Panc1 (cell line): Measurements from ENCODE around the gene TBCE. TPM values are rescaled to one million over a fixed set of nuclear protein-coding genes. Genes with fewer than 3 reads are reported as not detected.
"Not testable (repeated sequence)": the region's sequence is repeated elsewhere in the genome, so short reads cannot be mapped to it uniquely, and the experiment has no call there.

ENCODE experiments used
- ATAC-seq: fragments of 200-7000 bp; cut with Tn5 transposase; 2 replicates; pipeline ENCODE4 v1.9.1; 2020; ENCODE audit warnings: mild to moderate bottlenecking, moderate library complexity
- BruUV-seq: library from RNA; stranded (reverse); fragments of 400-500 nt; replicated peaks from 2 replicates; lab custom pipeline; 2021; lab: Mats Ljungman, UMichigan
- CTCF ChIA-PET: fragments of 300-600 bp; sonication (Branson Sonifier 250); formaldehyde crosslinking; loops from one replicate; lab custom pipeline; 2022; ENCODE audit warnings: antibody characterized with exemption; lab: Charles Lee
- POLR2A ChIA-PET: fragments of 300-600 bp; sonication (Branson Sonifier 250); formaldehyde crosslinking; loops from one replicate; lab custom pipeline; 2022; ENCODE audit warnings: antibody characterized with exemption; lab: Charles Lee
- DNase-seq: peaks from one replicate; pipeline ENCODE4 v3.0.0-alpha.2; 2010; ENCODE audit warnings: low read depth, low spot score
- H3K27ac ChIP-seq: 2 replicates; pipeline ENCODE4 v1.5.1; 2011; ENCODE audit warnings: mild to moderate bottlenecking, low read length, inconsistent platforms
- H3K27me3 ChIP-seq: fragments of 200-500 bp; sonication (Bioruptor generic); 2 replicates; pipeline ENCODE4 v1.6.0; 2014; ENCODE audit warnings: low read length, inconsistent platforms; ENCODE audit not compliant: control insufficient read depth, insufficient read depth
- H3K36me3 ChIP-seq: fragments of 200-500 bp; sonication (Bioruptor generic); 2 replicates; pipeline ENCODE4 v1.5.1; 2014; ENCODE audit warnings: inconsistent platforms, mild to moderate bottlenecking, low read length, moderate library complexity; ENCODE audit not compliant: control insufficient read depth, insufficient read depth
- H3K4me1 ChIP-seq: 2 replicates; pipeline ENCODE4 v1.5.1; 2011; ENCODE audit warnings: inconsistent platforms, mild to moderate bottlenecking, low read length, moderate library complexity; ENCODE audit not compliant: control insufficient read depth, insufficient read depth
- H3K4me3 ChIP-seq, 2 experiments: 2 replicates each; pipeline ENCODE4 v1.5.1; 2011 to 2012; ENCODE audit warnings: low read depth in 2 of 2, low read length in 2 of 2, mild to moderate bottlenecking in 2 of 2, inconsistent platforms in 1 of 2, moderate library complexity in 1 of 2
- H3K9me3 ChIP-seq: fragments of 200-500 bp; sonication (Bioruptor generic); 2 replicates; pipeline ENCODE4 v1.5.1; 2014; ENCODE audit warnings: low read depth, mild to moderate bottlenecking, inconsistent platforms, low read length, moderate library complexity; ENCODE audit not compliant: control insufficient read depth, insufficient read depth
- POLR2AphosphoS5 ChIP-seq: IDR thresholded peaks from 2 replicates; pipeline ENCODE4 v1.6.1; 2012; ENCODE audit warnings: mild to moderate bottlenecking, low read depth, low read length, moderate library complexity
- SIN3A ChIP-seq: IDR thresholded peaks from 2 replicates; pipeline ENCODE4 v1.6.1; 2012; ENCODE audit warnings: low read depth, mild to moderate bottlenecking, low read length, moderate library complexity, borderline replicate concordance; ENCODE audit not compliant: insufficient read depth
- TCF7L2 ChIP-seq: IDR thresholded peaks from 2 replicates; pipeline ENCODE4 v1.6.1; 2011; ENCODE audit warnings: mild to moderate bottlenecking, low read depth, low read length, inconsistent platforms
- in situ Hi-C: cut with HindIII; loops from 2 replicates; pipeline ENCODE4 v1.10.0; 2016; ENCODE audit warnings: low sequenced_read_pairs, low pct_unique_long_range_greater_than_20kb
- intact Hi-C: fragments of 100-400 bp; cut with micrococcal nuclease; formaldehyde crosslinking; loops from one replicate; pipeline ENCODE4 v1.10.0; 2022; ENCODE audit not compliant: unreplicated experiment
- total RNA-seq: library from RNA; stranded (reverse); gene quantifications from one replicate; pipeline ENCODE4 v1.2.1, GENCODE V29; 2021; ENCODE audit not compliant: unreplicated experiment
- TF ChIP-seq, protein P1 (sequence below): fragments of 450-650 bp; IDR thresholded peaks from 2 replicates; pipeline ENCODE4 v1.5.1; 2017; ENCODE audit warnings: mild to moderate bottlenecking
- TF ChIP-seq, protein P2 (sequence below), 2 experiments: IDR thresholded peaks; 2 replicates each; pipeline ENCODE4 v1.6.1; 2011 to 2012; ENCODE audit warnings: low read depth in 2 of 2, control low read depth in 1 of 2, low read length in 1 of 2, mild to moderate bottlenecking in 1 of 2, moderate library complexity in 1 of 2; ENCODE audit not compliant: insufficient read depth in 1 of 2

The TBCE gene
- total RNA-seq, 1 experiment from 2014 or later, result 72.0 TPM

GRCh38 chr1:235357485-235358373 is 9.5 kb upstream of the TBCE start:
- Histone ChIP-seq H3K27me3 (no peaks in the 10 kb centered on the region), H3K4me3 (no peak overlapping the region), H3K36me3 (no peaks in the 10 kb centered on the region), H3K4me1 (peaks cover 4% of the 10 kb centered on the region; the same call in 1 of the 2 replicates), H3K9me3 (no peaks in the 10 kb centered on the region), H3K27ac (peak overlapping the region; percentile 36; the same call in 1 of the 2 replicates)
- ATAC-seq, result peak; percentile 33; the same call in 1 of the 2 replicates
- TF ChIP-seq POLR2AphosphoS5 (no peak), SIN3A (no peak), TCF7L2 (no peak)
- TF ChIP-seq, protein P1, sequence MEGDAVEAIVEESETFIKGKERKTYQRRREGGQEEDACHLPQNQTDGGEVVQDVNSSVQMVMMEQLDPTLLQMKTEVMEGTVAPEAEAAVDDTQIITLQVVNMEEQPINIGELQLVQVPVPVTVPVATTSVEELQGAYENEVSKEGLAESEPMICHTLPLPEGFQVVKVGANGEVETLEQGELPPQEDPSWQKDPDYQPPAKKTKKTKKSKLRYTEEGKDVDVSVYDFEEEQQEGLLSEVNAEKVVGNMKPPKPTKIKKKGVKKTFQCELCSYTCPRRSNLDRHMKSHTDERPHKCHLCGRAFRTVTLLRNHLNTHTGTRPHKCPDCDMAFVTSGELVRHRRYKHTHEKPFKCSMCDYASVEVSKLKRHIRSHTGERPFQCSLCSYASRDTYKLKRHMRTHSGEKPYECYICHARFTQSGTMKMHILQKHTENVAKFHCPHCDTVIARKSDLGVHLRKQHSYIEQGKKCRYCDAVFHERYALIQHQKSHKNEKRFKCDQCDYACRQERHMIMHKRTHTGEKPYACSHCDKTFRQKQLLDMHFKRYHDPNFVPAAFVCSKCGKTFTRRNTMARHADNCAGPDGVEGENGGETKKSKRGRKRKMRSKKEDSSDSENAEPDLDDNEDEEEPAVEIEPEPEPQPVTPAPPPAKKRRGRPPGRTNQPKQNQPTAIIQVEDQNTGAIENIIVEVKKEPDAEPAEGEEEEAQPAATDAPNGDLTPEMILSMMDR, result no peak
- TF ChIP-seq, protein P2, sequence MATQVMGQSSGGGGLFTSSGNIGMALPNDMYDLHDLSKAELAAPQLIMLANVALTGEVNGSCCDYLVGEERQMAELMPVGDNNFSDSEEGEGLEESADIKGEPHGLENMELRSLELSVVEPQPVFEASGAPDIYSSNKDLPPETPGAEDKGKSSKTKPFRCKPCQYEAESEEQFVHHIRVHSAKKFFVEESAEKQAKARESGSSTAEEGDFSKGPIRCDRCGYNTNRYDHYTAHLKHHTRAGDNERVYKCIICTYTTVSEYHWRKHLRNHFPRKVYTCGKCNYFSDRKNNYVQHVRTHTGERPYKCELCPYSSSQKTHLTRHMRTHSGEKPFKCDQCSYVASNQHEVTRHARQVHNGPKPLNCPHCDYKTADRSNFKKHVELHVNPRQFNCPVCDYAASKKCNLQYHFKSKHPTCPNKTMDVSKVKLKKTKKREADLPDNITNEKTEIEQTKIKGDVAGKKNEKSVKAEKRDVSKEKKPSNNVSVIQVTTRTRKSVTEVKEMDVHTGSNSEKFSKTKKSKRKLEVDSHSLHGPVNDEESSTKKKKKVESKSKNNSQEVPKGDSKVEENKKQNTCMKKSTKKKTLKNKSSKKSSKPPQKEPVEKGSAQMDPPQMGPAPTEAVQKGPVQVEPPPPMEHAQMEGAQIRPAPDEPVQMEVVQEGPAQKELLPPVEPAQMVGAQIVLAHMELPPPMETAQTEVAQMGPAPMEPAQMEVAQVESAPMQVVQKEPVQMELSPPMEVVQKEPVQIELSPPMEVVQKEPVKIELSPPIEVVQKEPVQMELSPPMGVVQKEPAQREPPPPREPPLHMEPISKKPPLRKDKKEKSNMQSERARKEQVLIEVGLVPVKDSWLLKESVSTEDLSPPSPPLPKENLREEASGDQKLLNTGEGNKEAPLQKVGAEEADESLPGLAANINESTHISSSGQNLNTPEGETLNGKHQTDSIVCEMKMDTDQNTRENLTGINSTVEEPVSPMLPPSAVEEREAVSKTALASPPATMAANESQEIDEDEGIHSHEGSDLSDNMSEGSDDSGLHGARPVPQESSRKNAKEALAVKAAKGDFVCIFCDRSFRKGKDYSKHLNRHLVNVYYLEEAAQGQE (IDR thresholded peaks at IDR 0.05; ENCODE audit: insufficient read depth in 1 of 2, low read depth in 2 of 2, low read length in 1 of 2), result no peak
- in situ Hi-C loops, result no loop called here
- no TSS peak for BruUV-seq
- DNase-seq, result no peak
- intact Hi-C loops, result no loop called here
- CTCF ChIA-PET, result no interaction called here
- POLR2A ChIA-PET, result interaction anchor here (0.6 to 0.7 kb wide), 2 partner anchors 12 to 14 kb away, joined by 5 to 6 read pairs; no protein-coding TSS in a partner anchor

- DNase-seq (no peak), ATAC-seq (0 out of 2 replicates have a peak, but pooled peaks have one; percentile 14)
- in situ Hi-C loops, result no loop called here
- intact Hi-C loops, result no loop called here
- Histone ChIP-seq H3K4me1 (peaks cover 4% of the 10 kb centered on the region; the same call in 1 of the 2 replicates), H3K36me3 (no peaks in the 10 kb centered on the region), H3K27me3 (no peaks in the 10 kb centered on the region), H3K27ac (no peak overlapping the region), H3K4me3 (no peak overlapping the region), H3K9me3 (no peaks in the 10 kb centered on the region)
- TF ChIP-seq, protein P2 (IDR thresholded peaks at IDR 0.05; ENCODE audit: insufficient read depth in 1 of 2, low read depth in 2 of 2, low read length in 1 of 2), result no peak
- TF ChIP-seq TCF7L2, result no peak
- TF ChIP-seq, protein P1, result no peak
- no peak for TF ChIP-seq SIN3A
- TF ChIP-seq POLR2AphosphoS5, result no peak
- ChIA-PET CTCF (no interaction called here), POLR2A (interaction anchor here (0.6 kb wide), 1 partner anchor 15 kb away, joined by 3 read pairs; no protein-coding TSS in a partner anchor)
- BruUV-seq, result no TSS peak
Measured at GRCh38 chr1:235358899-235359298, 8.3 kb upstream of the TBCE start.

DNA sequence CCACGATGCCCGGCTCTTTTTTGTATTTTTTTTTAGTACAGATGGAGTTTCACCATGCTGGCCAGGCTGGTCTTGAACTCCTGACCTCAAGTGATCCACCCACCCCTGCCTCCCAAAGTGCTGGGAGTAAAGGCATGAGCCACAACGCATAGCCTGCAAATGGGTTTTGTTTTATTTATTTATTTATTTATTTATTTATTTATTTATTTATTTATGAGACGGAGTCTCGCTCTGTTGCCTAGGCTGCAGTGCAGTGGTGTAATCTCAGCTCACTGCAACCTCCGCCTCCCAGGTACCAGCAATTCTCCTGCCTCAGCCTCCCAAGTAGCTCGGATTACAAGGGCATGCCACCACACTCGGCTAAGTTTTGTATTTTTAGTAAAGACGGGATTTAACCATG is 3.0 kb upstream of the TBCE start:
- POLR2A ChIA-PET, result interaction anchor here (0.7 kb wide), 1 partner anchor 36 kb away, joined by 4 read pairs; no protein-coding TSS in a partner anchor
- intact Hi-C loops, DNase-seq, H3K27ac ChIP-seq, BruUV-seq, H3K27me3 ChIP-seq, H3K9me3 ChIP-seq, CTCF ChIA-PET, H3K4me3 ChIP-seq, ATAC-seq, in situ Hi-C loops, H3K4me1 ChIP-seq, H3K36me3 ChIP-seq: not testable (repeated sequence)
